ENCODE measurements around the gene MYT1.

DNA sequence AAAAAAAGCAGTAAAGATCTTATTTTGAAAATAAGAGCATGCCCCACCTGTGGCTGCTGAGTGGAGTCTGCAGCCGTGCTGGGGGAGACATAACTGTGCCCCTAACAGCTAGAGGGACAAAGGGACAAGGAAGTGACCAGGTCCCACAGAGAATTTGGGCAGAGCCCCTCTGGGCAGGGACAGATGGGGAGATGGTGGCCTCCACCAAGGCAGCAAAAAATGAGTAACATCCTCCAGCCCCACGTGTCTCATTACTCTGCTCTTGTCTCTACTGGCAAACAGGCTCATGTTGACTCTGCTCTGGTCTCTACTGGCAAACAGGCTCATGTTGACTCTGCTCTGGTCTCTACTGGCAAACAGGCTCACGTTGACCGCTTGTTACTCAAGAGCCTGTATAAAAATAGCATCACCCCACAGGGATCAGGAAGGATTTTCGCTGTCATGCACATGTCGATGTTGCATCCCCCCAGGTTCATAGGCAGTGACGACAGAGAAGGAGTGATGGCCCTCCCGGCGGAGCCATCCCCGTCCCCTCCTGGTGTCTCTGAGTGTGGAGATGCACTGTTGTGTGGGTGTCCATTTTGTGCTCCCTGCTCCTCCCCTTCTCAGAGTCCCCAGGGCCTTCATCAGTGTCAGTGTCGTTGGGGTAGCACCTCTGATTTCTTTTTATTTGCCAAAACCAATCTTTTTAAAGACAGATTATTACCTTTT, 74.0 kb downstream of the MYT1 start:
- TF ChIP-seq, protein P1, sequence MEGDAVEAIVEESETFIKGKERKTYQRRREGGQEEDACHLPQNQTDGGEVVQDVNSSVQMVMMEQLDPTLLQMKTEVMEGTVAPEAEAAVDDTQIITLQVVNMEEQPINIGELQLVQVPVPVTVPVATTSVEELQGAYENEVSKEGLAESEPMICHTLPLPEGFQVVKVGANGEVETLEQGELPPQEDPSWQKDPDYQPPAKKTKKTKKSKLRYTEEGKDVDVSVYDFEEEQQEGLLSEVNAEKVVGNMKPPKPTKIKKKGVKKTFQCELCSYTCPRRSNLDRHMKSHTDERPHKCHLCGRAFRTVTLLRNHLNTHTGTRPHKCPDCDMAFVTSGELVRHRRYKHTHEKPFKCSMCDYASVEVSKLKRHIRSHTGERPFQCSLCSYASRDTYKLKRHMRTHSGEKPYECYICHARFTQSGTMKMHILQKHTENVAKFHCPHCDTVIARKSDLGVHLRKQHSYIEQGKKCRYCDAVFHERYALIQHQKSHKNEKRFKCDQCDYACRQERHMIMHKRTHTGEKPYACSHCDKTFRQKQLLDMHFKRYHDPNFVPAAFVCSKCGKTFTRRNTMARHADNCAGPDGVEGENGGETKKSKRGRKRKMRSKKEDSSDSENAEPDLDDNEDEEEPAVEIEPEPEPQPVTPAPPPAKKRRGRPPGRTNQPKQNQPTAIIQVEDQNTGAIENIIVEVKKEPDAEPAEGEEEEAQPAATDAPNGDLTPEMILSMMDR (IDR thresholded peaks at IDR 0.05; ENCODE audit: control extremely low read depth in 1 of 3, insufficient read depth in 1 of 3, low read depth in 1 of 3, low read length in 3 of 3): no peak
- no peak for TF ChIP-seq EGR1 (IDR thresholded peaks at IDR 0.05; ENCODE audit: borderline replicate concordance, low read depth, low read length)
- no peak for TF ChIP-seq POLR2A (IDR thresholded peaks at IDR 0.05; ENCODE audit: control extremely low read depth in 1 of 2, low read depth in 2 of 2, low read length in 2 of 2)
- no peak for TF ChIP-seq CREB1 (IDR thresholded peaks at IDR 0.05)
- no peak for TF ChIP-seq EZH2 (IDR thresholded peaks at IDR 0.05; ENCODE audit: low read depth, low read length, severe bottlenecking)
- no peak for TF ChIP-seq SIX5 (IDR thresholded peaks at IDR 0.05; ENCODE audit: low read depth, low read length)
- TF ChIP-seq POLR2AphosphoS5 (IDR thresholded peaks at IDR 0.05; ENCODE audit: low read depth, low read length): no peak
- no peak for TF ChIP-seq KDM1A (IDR thresholded peaks at IDR 0.05; ENCODE audit: borderline replicate concordance, low read length)
- no peak for TF ChIP-seq ZNF274 (IDR thresholded peaks at IDR 0.05; ENCODE audit: borderline replicate concordance, extremely low read depth, low read length)
- TF ChIP-seq TEAD4 (IDR thresholded peaks at IDR 0.05; ENCODE audit: low read depth, low read length): no peak
- no peak for TF ChIP-seq POU5F1 (IDR thresholded peaks at IDR 0.05; ENCODE audit: low read depth, low read length)
- TF ChIP-seq CHD1 (IDR thresholded peaks at IDR 0.05; ENCODE audit: low read depth, low read length): no peak
- TF ChIP-seq RAD21 (IDR thresholded peaks at IDR 0.05 in 1 of 2, conservative IDR thresholded peaks at IDR 0.05 in 1 of 2; ENCODE audit: low read depth in 2 of 2, low read length in 2 of 2): no peak

Measured in H1 (cell line).